Hepatocyte (in vitro differentiated cells): ENCODE data around the gene BARX2. TPM values are rescaled to one million over a fixed set of nuclear protein-coding genes. Genes with fewer than 3 reads are reported as not detected.

ENCODE experiments used
- DNase-seq: peaks from one replicate; pipeline ENCODE4 v3.0.0-alpha.2; 2016; ENCODE audit warnings: low spot score
- H2AFZ ChIP-seq: fragments of 200-600 bp; sonication (generic); 2 replicates; pipeline ENCODE4 v1.6.0; 2016; ENCODE audit warnings: antibody characterized with exemption, mild to moderate bottlenecking
- H3K27ac ChIP-seq: fragments of 200-600 bp; sonication (generic); 2 replicates; pipeline ENCODE4 v1.5.1; 2016; ENCODE audit warnings: mild to moderate bottlenecking
- H3K27me3 ChIP-seq: fragments of 200-600 bp; sonication (generic); 2 replicates; pipeline ENCODE4 v1.6.1; 2016
- H3K36me3 ChIP-seq: fragments of 200-600 bp; sonication (generic); replicated peaks from 2 replicates; pipeline ENCODE4 v1.5.1; 2016; ENCODE audit warnings: low read depth; ENCODE audit not compliant: insufficient read depth
- H3K4me1 ChIP-seq: fragments of 200-600 bp; sonication (generic); 2 replicates; pipeline ENCODE4 v1.5.1; 2016; ENCODE audit warnings: mild to moderate bottlenecking, moderate library complexity; ENCODE audit not compliant: insufficient read depth
- H3K4me2 ChIP-seq: fragments of 200-600 bp; sonication (generic); 2 replicates; pipeline ENCODE4 v1.6.0; 2016
- H3K4me3 ChIP-seq: fragments of 200-600 bp; sonication (generic); 2 replicates; pipeline ENCODE4 v1.5.1; 2016; ENCODE audit warnings: mild to moderate bottlenecking
- H3K79me2 ChIP-seq: fragments of 200-600 bp; sonication (generic); 2 replicates; pipeline ENCODE4 v1.6.0; 2017; ENCODE audit warnings: mild to moderate bottlenecking
- H3K9me2 ChIP-seq: fragments of 200-600 bp; sonication (generic); replicated peaks from 2 replicates; pipeline ENCODE4 v1.6.0; 2017; ENCODE audit warnings: mild to moderate bottlenecking; ENCODE audit not compliant: insufficient read depth
- H3K9me3 ChIP-seq: fragments of 200-600 bp; sonication (generic); 2 replicates; pipeline ENCODE4 v1.5.1; 2016; ENCODE audit warnings: low read depth, mild to moderate bottlenecking
- H4K20me1 ChIP-seq: fragments of 200-600 bp; sonication (generic); 2 replicates; pipeline ENCODE4 v1.6.0; 2016; ENCODE audit warnings: mild to moderate bottlenecking; ENCODE audit not compliant: insufficient read depth, poor library complexity, severe bottlenecking
- CTCF ChIP-seq: fragments of 200-600 bp; sonication (generic); IDR thresholded peaks from 2 replicates; pipeline ENCODE4 v1.5.1; 2016; ENCODE audit warnings: antibody characterized with exemption, mild to moderate bottlenecking; ENCODE audit not compliant: poor library complexity
- EZH2 ChIP-seq: fragments of 200-600 bp; sonication (generic); IDR thresholded peaks from 2 replicates; pipeline ENCODE4 v1.6.1; 2016; ENCODE audit warnings: antibody characterized with exemption, mild to moderate bottlenecking, borderline replicate concordance
- EZH2phosphoT487 ChIP-seq: fragments of 200-600 bp; sonication (generic); IDR thresholded peaks from one replicate; pipeline ENCODE4 v1.6.1; 2018; ENCODE audit warnings: antibody characterized with exemption, mild to moderate bottlenecking, low read depth, moderate library complexity; ENCODE audit not compliant: unreplicated experiment, severe bottlenecking
- WGBS: methylation state at CpG from one replicate; pipeline ENCODE4 v1.1.6; 2016; ENCODE audit warnings: low lambda C conversion rate; ENCODE audit errors: missing lambda C conversion rate; 5-methylcytosine and 5-hydroxymethylcytosine counted together
- polyA plus RNA-seq: library from polyadenylated mRNA; unstranded; fragments of >200 nt; fragmentation: Nextera tagmentation; extraction: Ambion mirVana; gene quantifications from 2 replicates; pipeline ENCODE4 v1.2.1, GENCODE V29; 2016
- total RNA-seq: library from RNA; depleted of rRNA; stranded (reverse); fragments of >200 nt; gene quantifications from 2 replicates; pipeline ENCODE4 v1.2.3, GENCODE V29; 2014

BARX2 gene
- total and polyA plus RNA-seq, 2 experiments from 2014 or later: 0.10 to 0.77 TPM

DNA sequence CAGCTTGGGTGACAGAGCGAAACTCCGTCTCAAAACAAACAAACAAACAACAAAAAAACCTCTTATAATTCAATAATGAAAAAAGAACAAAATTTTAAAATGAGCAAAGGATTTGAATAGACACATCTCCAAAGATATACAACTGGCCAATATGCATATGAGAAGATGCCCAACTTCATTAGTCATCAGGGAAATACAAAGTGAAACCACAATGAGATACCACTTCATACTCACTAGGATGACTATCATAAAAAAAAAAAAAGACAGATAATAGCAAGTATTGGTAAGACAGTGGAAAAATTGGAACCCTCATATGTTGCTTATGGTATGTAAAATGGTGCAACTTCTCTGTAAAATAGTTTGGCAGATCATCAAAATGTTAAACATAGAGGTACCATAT lies 28.7 kb upstream of the BARX2 start:
- Histone ChIP-seq H3K4me1 (no peaks in the 10 kb centered on the region), H3K27me3 (no peaks in the 10 kb centered on the region), H3K4me3 (no peak overlapping the region), H3K27ac (no peak overlapping the region), H3K9me3 (no peaks in the 10 kb centered on the region), H3K9me2 (no peaks in the 10 kb centered on the region), H3K79me2 (no peaks in the 10 kb centered on the region), H3K36me3 (no peaks in the 10 kb centered on the region), H4K20me1 (no peaks in the 10 kb centered on the region), H3K4me2 (no peak overlapping the region), H2AFZ (no peak overlapping the region)
- WGBS: 98% methylated on average over 2 of the region's 2 CpGs
- no peak for TF ChIP-seq EZH2
- TF ChIP-seq CTCF: no peak
- TF ChIP-seq EZH2phosphoT487: no peak
- no peak for DNase-seq

DNA sequence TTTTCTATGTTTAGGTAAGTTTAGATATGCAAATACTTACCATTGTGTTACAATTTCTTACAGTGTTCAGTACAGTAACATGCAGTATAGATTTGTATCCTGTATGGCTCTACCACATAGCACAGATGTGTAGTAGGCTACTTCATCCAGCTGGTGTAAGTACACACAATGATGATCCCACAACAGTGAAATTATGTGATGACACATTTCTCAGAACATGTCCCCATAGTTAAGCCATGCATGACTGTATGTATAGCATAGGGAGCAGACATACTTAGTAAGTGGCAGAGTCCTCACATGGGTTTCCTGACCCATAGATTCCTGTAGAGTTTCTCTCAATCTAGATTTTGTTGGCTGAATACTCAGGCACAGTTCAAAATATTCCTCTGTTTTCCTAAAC lies 26.8 kb upstream of the BARX2 start:
- TF ChIP-seq EZH2phosphoT487 (no peak), CTCF (no peak), EZH2 (no peak)
- H3K9me2 ChIP-seq: no peaks in the 10 kb centered on the region
- H2AFZ ChIP-seq: no peak overlapping the region

GRCh38 chr11:129352676-129353075 lies 23.0 kb upstream of the BARX2 start:
- Histone ChIP-seq H3K27ac (no peak overlapping the region), H3K9me2 (no peaks in the 10 kb centered on the region), H3K36me3 (no peaks in the 10 kb centered on the region), H4K20me1 (no peaks in the 10 kb centered on the region), H3K79me2 (no peaks in the 10 kb centered on the region), H3K4me3 (no peak overlapping the region), H2AFZ (no peak overlapping the region), H3K4me2 (no peak overlapping the region), H3K27me3 (no peaks in the 10 kb centered on the region), H3K4me1 (no peaks in the 10 kb centered on the region), H3K9me3 (no peaks in the 10 kb centered on the region)
- TF ChIP-seq CTCF (no peak), EZH2phosphoT487 (no peak)
- 92% methylated on average over 3 of the region's 3 CpGs for WGBS
- no peak for DNase-seq

More for the DNA sequence above, 26.8 kb upstream of the BARX2 start:
- H3K4me2 ChIP-seq: no peak overlapping the region
- no peak for DNase-seq
- H3K4me1 ChIP-seq: no peaks in the 10 kb centered on the region
- H3K79me2 ChIP-seq: no peaks in the 10 kb centered on the region
- no peaks in the 10 kb centered on the region for H3K36me3 ChIP-seq
- H3K4me3 ChIP-seq: no peak overlapping the region
- H3K27me3 ChIP-seq: no peaks in the 10 kb centered on the region
- H3K27ac ChIP-seq: no peak overlapping the region
- no peaks in the 10 kb centered on the region for H4K20me1 ChIP-seq
- H3K9me3 ChIP-seq: no peaks in the 10 kb centered on the region

- WGBS: 73% methylated on average over 4 of the region's 4 CpGs
These were observed 21.0 kb upstream of the BARX2 start for GRCh38 chr11:129354691-129355090.

More at GRCh38 chr11:129354691-129355090, 21.0 kb upstream of the BARX2 start:
- no peaks in the 10 kb centered on the region for H3K27me3 ChIP-seq
- H3K4me2 ChIP-seq: no peak overlapping the region
- H2AFZ ChIP-seq: no peak overlapping the region
- H3K4me3 ChIP-seq: no peak overlapping the region
- TF ChIP-seq CTCF (no peak), EZH2phosphoT487 (no peak)
- no peaks in the 10 kb centered on the region for H3K36me3 ChIP-seq
- DNase-seq: no peak
- H3K27ac ChIP-seq: no peak overlapping the region
- no peaks in the 10 kb centered on the region for H3K79me2 ChIP-seq
- H3K4me1 ChIP-seq: no peaks in the 10 kb centered on the region
- H3K9me3 ChIP-seq: peaks cover 3% of the 10 kb centered on the region
- H4K20me1 ChIP-seq: no peaks in the 10 kb centered on the region
- H3K9me2 ChIP-seq: no peaks in the 10 kb centered on the region
